Right lung (tissue), 5 donors: ENCODE measurements around the gene ASTL. TPM values are rescaled to one million over a fixed set of nuclear protein-coding genes. Genes with fewer than 3 reads are reported as not detected.
A peak's percentile ranks its signal among the peaks of the same experiment; 100 is the strongest.

Source experiments
- DNase-seq, 2 donors: peaks; one replicate each; pipeline ENCODE4 v3.0.0-alpha.2; 2013
- polyA plus RNA-seq, 5 donors: library from polyadenylated mRNA; unstranded; fragments of 120-200 nt; gene quantifications; one replicate each; pipeline versions ENCODE4 v1.2.1 to v1.2.3, GENCODE V29; 2013; ENCODE audit warnings: inconsistent platforms in 1 of 5, low replicate concordance in 1 of 5; ENCODE audit not compliant: insufficient read length in 5 of 5, insufficient read depth in 1 of 5

Gene ASTL
- polyA plus RNA-seq, 5 donors, result 0.13 to 0.27 (median 0.18) TPM

- DNase-seq, result no peak
Measured at GRCh38 chr2:96113367-96113677, 25.0 kb downstream of the ASTL start.

- DNase-seq, result no peak
Measured at GRCh38 chr2:96112501-96113366, 25.6 kb downstream of the ASTL start.

- no peak for DNase-seq
Measured at GRCh38 chr2:96111823-96112500, 26.3 kb downstream of the ASTL start.

GRCh38 chr2:96111257-96111640 lies 27.1 kb downstream of the ASTL start:
- DNase-seq, result no peak

- no peak for DNase-seq
Measured at GRCh38 chr2:96110621-96111256, 27.6 kb downstream of the ASTL start.

- DNase-seq, result no peak
Measured at GRCh38 chr2:96109931-96110511, 28.3 kb downstream of the ASTL start.

GRCh38 chr2:96109361-96109680 lies 29.0 kb downstream of the ASTL start:
- no peak for DNase-seq

- peak; percentile 39 to 45 for DNase-seq
Measured at GRCh38 chr2:96108541-96109360, 29.6 kb downstream of the ASTL start.

GRCh38 chr2:96108151-96108540 lies 30.2 kb downstream of the ASTL start:
- DNase-seq, result no peak

GRCh38 chr2:96107708-96108065 lies 30.6 kb downstream of the ASTL start:
- no peak for DNase-seq

- no peak for DNase-seq
Measured at GRCh38 chr2:96106991-96107707, 31.2 kb downstream of the ASTL start.

GRCh38 chr2:96105994-96106715 lies 32.1 kb downstream of the ASTL start:
- no peak for DNase-seq

GRCh38 chr2:96105152-96105915 lies 33.0 kb downstream of the ASTL start:
- DNase-seq, result no peak

- DNase-seq, result no peak
Measured at GRCh38 chr2:96104487-96104861, 33.8 kb downstream of the ASTL start.

GRCh38 chr2:96103761-96104486 lies 34.4 kb downstream of the ASTL start:
- DNase-seq, result no peak

GRCh38 chr2:96103187-96103601 lies 35.1 kb downstream of the ASTL start:
- no peak for DNase-seq

GRCh38 chr2:96102596-96103186 lies 35.6 kb downstream of the ASTL start:
- no peak for DNase-seq

- no peak for DNase-seq
Measured at GRCh38 chr2:96100893-96101304, 37.4 kb downstream of the ASTL start.
